ENCODE measurements around the gene COMT. TPM values are rescaled to one million over a fixed set of nuclear protein-coding genes. Genes with fewer than 3 reads are reported as not detected.
A peak's percentile ranks its signal among the peaks of the same experiment; 100 is the strongest.

COMT gene
- total and polyA plus RNA-seq, 9 of the 15 experiments (the other 6 are each of a cell fraction or from before 2014, with no cell fraction given), result 12.5 to 351 (median 155) TPM

DNA sequence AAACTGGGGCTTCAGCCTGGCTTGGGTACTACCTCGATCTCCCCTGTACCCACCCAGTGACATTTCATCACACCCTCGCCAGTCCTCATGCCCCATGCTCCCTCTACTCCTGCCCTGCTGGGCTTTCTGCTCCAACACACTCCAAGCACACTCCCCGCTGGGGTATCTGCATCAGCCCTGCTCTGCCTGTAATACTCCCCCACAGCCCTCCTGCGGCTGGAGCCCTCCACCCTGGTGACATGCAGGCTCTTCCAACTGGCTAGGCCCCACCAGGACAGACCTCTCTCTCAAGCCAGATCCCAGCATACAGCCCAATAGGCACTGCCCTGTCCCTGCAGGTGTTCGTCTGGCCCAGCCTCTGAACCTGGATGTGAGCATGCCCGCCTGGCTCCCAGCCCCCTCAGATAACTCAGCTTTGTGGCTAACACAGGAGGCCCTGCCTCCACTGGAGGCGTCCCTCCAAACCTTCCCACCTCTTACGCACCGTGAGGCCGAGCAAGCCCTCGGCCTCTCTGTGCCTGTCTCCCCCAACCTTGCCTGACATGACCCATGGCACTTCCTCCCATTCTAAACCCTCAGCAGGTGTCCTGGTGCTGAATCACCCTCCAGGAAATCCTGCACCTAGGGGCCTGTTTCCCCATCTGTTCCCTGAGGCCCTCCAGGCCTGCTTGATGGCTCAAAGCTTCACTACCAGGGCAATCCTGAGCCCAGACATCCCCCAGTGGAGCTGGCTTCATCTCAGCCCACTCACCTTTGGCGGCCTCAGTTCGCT lies 33.5 kb downstream of the COMT start (continued):
- TF ChIP-seq MYNN (IDR thresholded peaks at IDR 0.05) (peak; percentile 75), MYNN (CRISPR knock-in tag; IDR thresholded peaks at IDR 0.05) (no peak), RUNX1 (IDR thresholded peaks at IDR 0.05; ENCODE audit: low read depth) (no peak; the same call in 1 of the 2 replicates), HDGF (IDR thresholded peaks at IDR 0.05) (peak; percentile 89), KLF6 (CRISPR knock-in tag; IDR thresholded peaks at IDR 0.05; ENCODE audit: borderline replicate concordance) (no peak), ZNF512 (tag; IDR thresholded peaks at IDR 0.05) (no peak), RBM25 (IDR thresholded peaks at IDR 0.05; ENCODE audit: low read depth, low read length, severe bottlenecking) (no peak), ZNF79 (CRISPR knock-in tag; IDR thresholded peaks at IDR 0.05; ENCODE audit: low read depth) (no peak), ZNF3 (CRISPR knock-in tag; IDR thresholded peaks at IDR 0.05) (no peak), CHD4 (IDR thresholded peaks at IDR 0.05; ENCODE audit: insufficient read depth, insufficient replicate concordance, low read depth, low read length, poor library complexity, severe bottlenecking) (peak; percentile 33), PCBP1 (IDR thresholded peaks at IDR 0.05; ENCODE audit: low read depth, low read length, poor library complexity, severe bottlenecking) (no peak), ZC3H4 (CRISPR knock-in tag; IDR thresholded peaks at IDR 0.05; ENCODE audit: borderline replicate concordance) (no peak), ZNF133 (CRISPR knock-in tag; IDR thresholded peaks at IDR 0.05) (no peak), RBBP5 (IDR thresholded peaks at IDR 0.05; ENCODE audit: borderline replicate concordance, insufficient read depth, low read length, poor library complexity, severe bottlenecking) (peak; percentile 61), ZBTB8A (IDR thresholded peaks at IDR 0.05; ENCODE audit: partially characterized antibody) (no peak), SAFB2 (IDR thresholded peaks at IDR 0.05; ENCODE audit: borderline replicate concordance, low read depth, low read length, severe bottlenecking) (no peak), HDAC6 (IDR thresholded peaks at IDR 0.05; ENCODE audit: low read depth, low read length) (no peak; the same call in 1 of the 2 replicates)
- TF ChIP-seq, protein P1, sequence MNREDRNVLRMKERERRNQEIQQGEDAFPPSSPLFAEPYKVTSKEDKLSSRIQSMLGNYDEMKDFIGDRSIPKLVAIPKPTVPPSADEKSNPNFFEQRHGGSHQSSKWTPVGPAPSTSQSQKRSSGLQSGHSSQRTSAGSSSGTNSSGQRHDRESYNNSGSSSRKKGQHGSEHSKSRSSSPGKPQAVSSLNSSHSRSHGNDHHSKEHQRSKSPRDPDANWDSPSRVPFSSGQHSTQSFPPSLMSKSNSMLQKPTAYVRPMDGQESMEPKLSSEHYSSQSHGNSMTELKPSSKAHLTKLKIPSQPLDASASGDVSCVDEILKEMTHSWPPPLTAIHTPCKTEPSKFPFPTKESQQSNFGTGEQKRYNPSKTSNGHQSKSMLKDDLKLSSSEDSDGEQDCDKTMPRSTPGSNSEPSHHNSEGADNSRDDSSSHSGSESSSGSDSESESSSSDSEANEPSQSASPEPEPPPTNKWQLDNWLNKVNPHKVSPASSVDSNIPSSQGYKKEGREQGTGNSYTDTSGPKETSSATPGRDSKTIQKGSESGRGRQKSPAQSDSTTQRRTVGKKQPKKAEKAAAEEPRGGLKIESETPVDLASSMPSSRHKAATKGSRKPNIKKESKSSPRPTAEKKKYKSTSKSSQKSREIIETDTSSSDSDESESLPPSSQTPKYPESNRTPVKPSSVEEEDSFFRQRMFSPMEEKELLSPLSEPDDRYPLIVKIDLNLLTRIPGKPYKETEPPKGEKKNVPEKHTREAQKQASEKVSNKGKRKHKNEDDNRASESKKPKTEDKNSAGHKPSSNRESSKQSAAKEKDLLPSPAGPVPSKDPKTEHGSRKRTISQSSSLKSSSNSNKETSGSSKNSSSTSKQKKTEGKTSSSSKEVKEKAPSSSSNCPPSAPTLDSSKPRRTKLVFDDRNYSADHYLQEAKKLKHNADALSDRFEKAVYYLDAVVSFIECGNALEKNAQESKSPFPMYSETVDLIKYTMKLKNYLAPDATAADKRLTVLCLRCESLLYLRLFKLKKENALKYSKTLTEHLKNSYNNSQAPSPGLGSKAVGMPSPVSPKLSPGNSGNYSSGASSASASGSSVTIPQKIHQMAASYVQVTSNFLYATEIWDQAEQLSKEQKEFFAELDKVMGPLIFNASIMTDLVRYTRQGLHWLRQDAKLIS (CRISPR knock-in tag; IDR thresholded peaks at IDR 0.05), result no peak
- TF ChIP-seq, protein P2, sequence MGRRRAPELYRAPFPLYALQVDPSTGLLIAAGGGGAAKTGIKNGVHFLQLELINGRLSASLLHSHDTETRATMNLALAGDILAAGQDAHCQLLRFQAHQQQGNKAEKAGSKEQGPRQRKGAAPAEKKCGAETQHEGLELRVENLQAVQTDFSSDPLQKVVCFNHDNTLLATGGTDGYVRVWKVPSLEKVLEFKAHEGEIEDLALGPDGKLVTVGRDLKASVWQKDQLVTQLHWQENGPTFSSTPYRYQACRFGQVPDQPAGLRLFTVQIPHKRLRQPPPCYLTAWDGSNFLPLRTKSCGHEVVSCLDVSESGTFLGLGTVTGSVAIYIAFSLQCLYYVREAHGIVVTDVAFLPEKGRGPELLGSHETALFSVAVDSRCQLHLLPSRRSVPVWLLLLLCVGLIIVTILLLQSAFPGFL (CRISPR knock-in tag; IDR thresholded peaks at IDR 0.05), result no peak
- TF ChIP-seq, protein P3, sequence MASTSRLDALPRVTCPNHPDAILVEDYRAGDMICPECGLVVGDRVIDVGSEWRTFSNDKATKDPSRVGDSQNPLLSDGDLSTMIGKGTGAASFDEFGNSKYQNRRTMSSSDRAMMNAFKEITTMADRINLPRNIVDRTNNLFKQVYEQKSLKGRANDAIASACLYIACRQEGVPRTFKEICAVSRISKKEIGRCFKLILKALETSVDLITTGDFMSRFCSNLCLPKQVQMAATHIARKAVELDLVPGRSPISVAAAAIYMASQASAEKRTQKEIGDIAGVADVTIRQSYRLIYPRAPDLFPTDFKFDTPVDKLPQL (IDR thresholded peaks at IDR 0.05; ENCODE audit: extremely low read depth, insufficient read length), result no peak
